ENCODE results near the gene ZBTB32.

Gene ZBTB32

DNA sequence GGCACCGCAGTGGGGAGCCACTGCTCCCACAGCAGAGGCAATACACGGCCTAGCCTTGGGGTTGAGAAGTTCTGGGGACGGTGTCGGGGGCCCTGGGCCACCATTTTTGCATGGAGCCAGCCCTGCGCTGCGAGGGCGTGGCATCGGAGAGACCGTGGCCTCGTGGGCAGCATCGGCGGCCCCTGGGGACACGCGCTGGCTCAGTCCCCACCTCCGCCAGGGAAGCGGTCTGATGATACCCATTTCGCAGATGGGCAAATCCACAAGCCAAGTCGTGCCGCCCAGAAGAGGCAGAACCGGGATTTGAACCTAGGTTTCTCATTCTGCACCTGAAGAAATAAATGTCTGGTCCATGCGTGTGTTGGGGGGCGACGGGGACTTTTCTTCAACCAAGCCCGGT is 39.2 kb upstream of the ZBTB32 start:
- POLR2A ChIA-PET = no interaction called here
- no peak overlapping the region for H3K27ac ChIP-seq (ENCODE audit: insufficient read depth in 1 of 2, low read depth in 1 of 2, low read length in 2 of 2, poor library complexity in 1 of 2, severe bottlenecking in 2 of 2)
- H3K9me3 ChIP-seq (ENCODE audit: control extremely low read depth in 1 of 5, control insufficient read depth in 4 of 5, insufficient read depth in 2 of 5, low read depth in 1 of 5, low read length in 4 of 5) = no peaks in the 10 kb centered on the region
- no peak overlapping the region for H3K4me3 ChIP-seq (ENCODE audit: control insufficient read depth in 1 of 7, extremely low read depth in 1 of 7, insufficient read depth in 4 of 7, low read depth in 2 of 7, low read length in 6 of 7)
- DNase-seq = no peak
- 96% methylated on average over 24 of the region's 24 CpGs for WGBS (ENCODE audit: insufficient coverage)
- H3K27me3 ChIP-seq (replicated peaks in 2 of 5; ENCODE audit: control insufficient read depth in 4 of 5, insufficient read depth in 5 of 5, low read length in 4 of 5) = peaks cover 0 to 4% (median 0%) of the 10 kb centered on the region in 5 experiments
- CTCF ChIA-PET = no interaction called here
- H3K4me1 ChIP-seq (ENCODE audit: control extremely low read depth in 1 of 4, control insufficient read depth in 4 of 4, insufficient read depth in 4 of 4, low read length in 3 of 4) = no peaks in the 10 kb centered on the region
- peaks cover 0 to 42% (median 4%) of the 10 kb centered on the region in 4 experiments for H3K36me3 ChIP-seq (ENCODE audit: control insufficient read depth in 4 of 4, insufficient read depth in 4 of 4, low read length in 3 of 4)

DNA sequence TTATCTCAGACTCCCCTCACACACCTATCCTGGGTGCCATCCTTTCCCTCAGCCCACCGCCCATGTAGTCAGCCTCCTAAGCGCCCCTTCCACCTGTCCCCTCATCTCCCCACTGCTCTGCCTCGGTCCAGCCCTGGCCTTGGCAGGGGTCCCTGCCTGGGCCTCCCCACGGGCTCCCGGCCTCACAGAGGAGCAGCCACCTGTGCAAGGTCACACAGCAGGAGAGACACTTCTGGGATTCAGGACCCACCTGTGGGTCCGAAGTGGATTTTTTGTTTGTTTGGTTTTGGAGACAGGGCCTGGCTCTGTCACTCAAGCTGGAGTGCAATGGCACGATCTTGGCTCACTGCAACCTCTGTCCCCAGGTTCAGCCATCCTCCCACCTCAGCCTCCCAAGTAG is 38.8 kb upstream of the ZBTB32 start:
- Histone ChIP-seq H3K27ac (ENCODE audit: insufficient read depth in 1 of 2, low read depth in 1 of 2, low read length in 2 of 2, poor library complexity in 1 of 2, severe bottlenecking in 2 of 2) (no peak overlapping the region), H3K4me1 (ENCODE audit: control extremely low read depth in 1 of 4, control insufficient read depth in 4 of 4, insufficient read depth in 4 of 4, low read length in 3 of 4) (no peaks in the 10 kb centered on the region), H3K27me3 (replicated peaks in 2 of 5; ENCODE audit: control insufficient read depth in 4 of 5, insufficient read depth in 5 of 5, low read length in 4 of 5) (peaks cover 0 to 4% (median 0%) of the 10 kb centered on the region in 5 experiments), H3K4me3 (ENCODE audit: control insufficient read depth in 1 of 7, extremely low read depth in 1 of 7, insufficient read depth in 4 of 7, low read depth in 2 of 7, low read length in 6 of 7) (no peak overlapping the region), H3K9me3 (ENCODE audit: control extremely low read depth in 1 of 5, control insufficient read depth in 4 of 5, insufficient read depth in 2 of 5, low read depth in 1 of 5, low read length in 4 of 5) (no peaks in the 10 kb centered on the region), H3K36me3 (ENCODE audit: control insufficient read depth in 4 of 4, insufficient read depth in 4 of 4, low read length in 3 of 4) (peaks cover 0 to 40% (median 4%) of the 10 kb centered on the region in 4 experiments)
- DNase-seq = no peak
- 96% methylated on average over 4 of the region's 7 CpGs for WGBS (ENCODE audit: insufficient coverage)
- CTCF ChIA-PET = no interaction called here
- POLR2A ChIA-PET = no interaction called here

DNA sequence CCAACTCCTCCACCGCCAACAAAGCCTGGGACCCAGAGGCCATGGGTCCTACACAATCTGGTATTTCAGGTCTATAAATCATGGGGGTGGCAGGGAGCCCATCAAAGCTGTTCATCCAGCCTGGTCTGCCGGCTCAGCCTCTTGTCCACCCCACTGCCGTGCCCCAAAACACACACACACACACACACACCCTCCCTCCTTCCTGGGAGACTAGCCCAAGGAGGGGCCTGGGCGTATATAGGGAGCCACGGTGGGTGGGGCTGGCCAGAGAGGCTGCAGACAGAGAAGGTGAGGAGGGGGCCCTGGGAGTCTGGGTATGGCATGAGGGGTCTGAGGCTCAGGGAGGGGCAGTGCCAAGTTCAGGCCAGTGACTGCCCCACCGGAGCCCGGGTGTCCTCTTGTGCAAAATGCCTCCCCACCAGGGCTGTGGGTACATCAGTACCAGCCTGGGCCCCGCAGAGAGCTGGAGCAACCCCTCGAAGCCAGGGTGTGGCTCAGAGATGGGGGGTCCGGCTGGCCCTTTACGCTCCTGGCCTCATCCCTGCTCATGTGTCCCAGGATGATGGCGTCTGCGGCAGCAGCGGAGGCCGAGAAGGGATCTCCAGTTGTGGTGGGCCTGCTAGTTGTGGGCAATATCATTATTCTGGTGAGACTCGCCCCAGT is 38.0 kb upstream of the ZBTB32 start, which contains the start of gene UPK1A:
TSS of gene UPK1A (plus strand) at position 267 of the 663 bp plus-strand sequence. CDS start at position 563, 296 bp downstream.
- 93% methylated on average over 9 of the region's 16 CpGs for WGBS (ENCODE audit: insufficient coverage)
- ChIA-PET POLR2A (no interaction called here), CTCF (no interaction called here)
- Histone ChIP-seq H3K27me3 (replicated peaks in 2 of 5; ENCODE audit: control insufficient read depth in 4 of 5, insufficient read depth in 5 of 5, low read length in 4 of 5) (peaks cover 0 to 7% (median 0%) of the 10 kb centered on the region in 5 experiments), H3K4me1 (ENCODE audit: control extremely low read depth in 1 of 4, control insufficient read depth in 4 of 4, insufficient read depth in 4 of 4, low read length in 3 of 4) (no peaks in the 10 kb centered on the region), H3K9me3 (ENCODE audit: control extremely low read depth in 1 of 5, control insufficient read depth in 4 of 5, insufficient read depth in 2 of 5, low read depth in 1 of 5, low read length in 4 of 5) (no peaks in the 10 kb centered on the region), H3K36me3 (ENCODE audit: control insufficient read depth in 4 of 4, insufficient read depth in 4 of 4, low read length in 3 of 4) (peaks cover 0 to 33% (median 2%) of the 10 kb centered on the region in 4 experiments), H3K27ac (ENCODE audit: insufficient read depth in 1 of 2, low read depth in 1 of 2, low read length in 2 of 2, poor library complexity in 1 of 2, severe bottlenecking in 2 of 2) (no peak within 1 kb of the TSS), H3K4me3 (ENCODE audit: control insufficient read depth in 1 of 7, extremely low read depth in 1 of 7, insufficient read depth in 4 of 7, low read depth in 2 of 7, low read length in 6 of 7) (no peak within 1 kb of the TSS)
- no peak for DNase-seq

DNA sequence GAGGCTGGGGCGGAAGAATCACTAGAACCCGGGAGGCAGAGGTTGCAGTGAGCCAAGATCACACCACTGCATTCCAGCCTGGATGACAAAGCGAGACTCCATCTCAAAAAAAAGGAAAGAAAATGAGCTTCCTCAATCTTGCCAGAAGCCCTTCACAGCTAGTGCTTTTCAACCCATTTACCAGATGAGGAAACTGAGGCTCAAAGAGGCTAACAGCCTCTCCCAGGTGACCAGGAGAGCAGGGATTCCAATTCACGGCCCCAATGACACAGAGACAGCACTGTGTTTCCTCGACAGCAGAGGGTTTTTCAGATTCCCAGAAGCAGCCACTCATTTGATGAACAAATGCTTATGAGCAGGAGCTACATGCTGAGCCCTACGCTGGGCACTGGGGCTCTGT is 34.8 kb upstream of the ZBTB32 start:
- WGBS (ENCODE audit: insufficient coverage) = 84% methylated on average over 6 of the region's 6 CpGs
- Histone ChIP-seq H3K4me3 (ENCODE audit: control insufficient read depth in 1 of 7, extremely low read depth in 1 of 7, insufficient read depth in 4 of 7, low read depth in 2 of 7, low read length in 6 of 7) (no peak overlapping the region), H3K36me3 (ENCODE audit: control insufficient read depth in 4 of 4, insufficient read depth in 4 of 4, low read length in 3 of 4) (peaks cover 0 to 8% (median 1%) of the 10 kb centered on the region in 4 experiments), H3K27me3 (replicated peaks in 2 of 5; ENCODE audit: control insufficient read depth in 4 of 5, insufficient read depth in 5 of 5, low read length in 4 of 5) (peaks cover 4 to 36% (median 10%) of the 10 kb centered on the region in 5 experiments), H3K27ac (ENCODE audit: insufficient read depth in 1 of 2, low read depth in 1 of 2, low read length in 2 of 2, poor library complexity in 1 of 2, severe bottlenecking in 2 of 2) (no peak overlapping the region), H3K9me3 (ENCODE audit: control extremely low read depth in 1 of 5, control insufficient read depth in 4 of 5, insufficient read depth in 2 of 5, low read depth in 1 of 5, low read length in 4 of 5) (no peaks in the 10 kb centered on the region), H3K4me1 (ENCODE audit: control extremely low read depth in 1 of 4, control insufficient read depth in 4 of 4, insufficient read depth in 4 of 4, low read length in 3 of 4) (peaks cover 0 to 4% (median 3%) of the 10 kb centered on the region in 4 experiments)
- CTCF ChIA-PET = interaction anchor here (1.4 kb wide), 1 partner anchor 23 kb away, joined by 4 read pairs; no protein-coding TSS in a partner anchor
- POLR2A ChIA-PET = interaction anchor here (0.9 kb wide), 1 partner anchor 21 kb away, joined by 3 read pairs; the partner anchor contains the start of gene COX6B1
- DNase-seq = no peak

DNA sequence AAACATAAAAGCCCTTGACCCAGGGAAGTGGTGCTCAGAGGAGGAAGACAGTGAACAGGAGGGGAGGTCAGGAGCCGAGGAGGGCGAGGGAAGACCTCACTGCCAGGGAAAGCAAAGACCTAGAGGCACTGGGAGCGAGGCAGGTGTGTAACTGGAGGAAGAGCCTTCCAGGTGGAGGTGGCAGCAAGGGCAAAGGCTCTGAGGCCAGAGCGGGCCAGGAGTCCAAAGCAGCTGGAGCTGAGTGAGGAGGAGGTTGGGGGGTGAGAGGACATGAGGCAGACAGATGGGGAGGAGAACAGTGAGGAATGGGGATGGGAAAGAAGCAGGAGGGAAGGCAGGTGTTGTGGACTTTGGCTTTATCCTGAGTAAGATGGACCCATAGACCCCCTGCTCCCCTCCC is 34.4 kb upstream of the ZBTB32 start:
- CTCF ChIA-PET = interaction anchor here (1.4 kb wide), 1 partner anchor 23 kb away, joined by 4 read pairs; no protein-coding TSS in a partner anchor
- no peak for DNase-seq
- 75% methylated on average over 4 of the region's 4 CpGs for WGBS (ENCODE audit: insufficient coverage)
- peaks cover 0 to 4% (median 3%) of the 10 kb centered on the region in 4 experiments for H3K4me1 ChIP-seq (ENCODE audit: control extremely low read depth in 1 of 4, control insufficient read depth in 4 of 4, insufficient read depth in 4 of 4, low read length in 3 of 4)
- H3K9me3 ChIP-seq (ENCODE audit: control extremely low read depth in 1 of 5, control insufficient read depth in 4 of 5, insufficient read depth in 2 of 5, low read depth in 1 of 5, low read length in 4 of 5) = no peaks in the 10 kb centered on the region
- H3K27ac ChIP-seq (ENCODE audit: insufficient read depth in 1 of 2, low read depth in 1 of 2, low read length in 2 of 2, poor library complexity in 1 of 2, severe bottlenecking in 2 of 2) = no peak overlapping the region
- H3K36me3 ChIP-seq (ENCODE audit: control insufficient read depth in 4 of 4, insufficient read depth in 4 of 4, low read length in 3 of 4) = peaks cover 0 to 7% (median under 1%) of the 10 kb centered on the region in 4 experiments
- H3K27me3 ChIP-seq (replicated peaks in 2 of 5; ENCODE audit: control insufficient read depth in 4 of 5, insufficient read depth in 5 of 5, low read length in 4 of 5) = peaks cover 5 to 39% (median 10%) of the 10 kb centered on the region in 5 experiments
- POLR2A ChIA-PET = no interaction called here
- H3K4me3 ChIP-seq (ENCODE audit: control insufficient read depth in 1 of 7, extremely low read depth in 1 of 7, insufficient read depth in 4 of 7, low read depth in 2 of 7, low read length in 6 of 7) = no peak overlapping the region

DNA sequence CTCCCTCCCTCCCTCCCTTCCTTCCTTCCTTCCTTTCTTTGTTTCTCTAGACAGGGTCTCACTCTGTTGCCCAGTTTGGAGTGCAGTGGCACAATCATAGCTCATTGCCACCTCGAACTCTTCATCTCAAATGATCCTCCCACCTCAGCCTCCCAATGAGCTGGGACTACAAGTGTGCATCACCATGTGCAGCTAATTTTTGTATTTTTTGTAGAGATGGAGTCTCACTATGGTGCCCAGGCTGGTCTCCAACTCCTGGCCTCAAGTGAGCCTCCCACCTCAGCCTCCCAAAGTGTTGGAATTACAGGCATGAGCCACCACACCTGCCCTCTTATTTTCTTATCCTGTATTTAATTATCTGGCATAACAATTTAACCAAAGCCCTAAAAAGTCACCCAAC is 33.7 kb upstream of the ZBTB32 start:
- H3K27ac ChIP-seq (ENCODE audit: insufficient read depth in 1 of 2, low read depth in 1 of 2, low read length in 2 of 2, poor library complexity in 1 of 2, severe bottlenecking in 2 of 2) = no peak overlapping the region
- H3K4me3 ChIP-seq (ENCODE audit: control insufficient read depth in 1 of 7, extremely low read depth in 1 of 7, insufficient read depth in 4 of 7, low read depth in 2 of 7, low read length in 6 of 7) = no peak overlapping the region
- WGBS (ENCODE audit: insufficient coverage) = 100% methylated on average over 1 of the region's 1 CpG
- H3K4me1 ChIP-seq (ENCODE audit: control extremely low read depth in 1 of 4, control insufficient read depth in 4 of 4, insufficient read depth in 4 of 4, low read length in 3 of 4) = peaks cover 0 to 4% (median 3%) of the 10 kb centered on the region in 4 experiments
- ChIA-PET POLR2A (interaction anchor here (0.5 kb wide), 1 partner anchor 674 kb away, joined by 3 read pairs; no protein-coding TSS in a partner anchor), CTCF (interaction anchor here (0.6 to 1.0 kb wide), 2 partner anchors 10 to 59 kb away, joined by 3 read pairs; no protein-coding TSS in a partner anchor)
- peaks cover 6 to 39% (median 12%) of the 10 kb centered on the region in 5 experiments for H3K27me3 ChIP-seq (replicated peaks in 2 of 5; ENCODE audit: control insufficient read depth in 4 of 5, insufficient read depth in 5 of 5, low read length in 4 of 5)
- H3K9me3 ChIP-seq (ENCODE audit: control extremely low read depth in 1 of 5, control insufficient read depth in 4 of 5, insufficient read depth in 2 of 5, low read depth in 1 of 5, low read length in 4 of 5) = no peaks in the 10 kb centered on the region
- H3K36me3 ChIP-seq (ENCODE audit: control insufficient read depth in 4 of 4, insufficient read depth in 4 of 4, low read length in 3 of 4) = no peaks in the 10 kb centered on the region
- DNase-seq = no peak

DNA sequence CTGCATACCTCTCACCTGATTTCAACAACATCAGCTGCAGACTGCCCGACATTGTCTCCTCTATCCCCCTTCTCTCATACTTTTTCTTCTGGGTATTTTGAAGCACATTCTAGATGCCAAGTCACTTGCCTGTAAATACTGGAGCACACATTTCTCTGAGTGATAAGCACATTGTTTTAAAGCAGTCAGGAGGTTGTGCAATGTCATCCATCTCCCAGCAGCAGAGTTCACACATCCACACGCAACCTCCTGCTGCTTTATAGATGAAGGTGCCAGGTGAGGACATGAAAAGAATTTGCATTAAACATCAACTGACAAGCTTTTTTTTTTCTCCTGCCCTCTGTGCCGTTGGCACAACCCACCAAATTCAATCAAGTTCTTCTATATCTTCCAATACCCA is 32.5 kb upstream of the ZBTB32 start:
- Histone ChIP-seq H3K36me3 (ENCODE audit: control insufficient read depth in 4 of 4, insufficient read depth in 4 of 4, low read length in 3 of 4) (no peaks in the 10 kb centered on the region), H3K4me1 (ENCODE audit: control extremely low read depth in 1 of 4, control insufficient read depth in 4 of 4, insufficient read depth in 4 of 4, low read length in 3 of 4) (peaks cover 0 to 4% (median 3%) of the 10 kb centered on the region in 4 experiments), H3K27me3 (replicated peaks in 2 of 5; ENCODE audit: control insufficient read depth in 4 of 5, insufficient read depth in 5 of 5, low read length in 4 of 5) (peaks cover 6 to 39% (median 12%) of the 10 kb centered on the region in 5 experiments), H3K9me3 (ENCODE audit: control extremely low read depth in 1 of 5, control insufficient read depth in 4 of 5, insufficient read depth in 2 of 5, low read depth in 1 of 5, low read length in 4 of 5) (no peaks in the 10 kb centered on the region), H3K4me3 (ENCODE audit: control insufficient read depth in 1 of 7, extremely low read depth in 1 of 7, insufficient read depth in 4 of 7, low read depth in 2 of 7, low read length in 6 of 7) (no peak overlapping the region), H3K27ac (ENCODE audit: insufficient read depth in 1 of 2, low read depth in 1 of 2, low read length in 2 of 2, poor library complexity in 1 of 2, severe bottlenecking in 2 of 2) (no peak overlapping the region)
- ChIA-PET POLR2A (no interaction called here), CTCF (interaction anchor here (1.2 kb wide), 1 partner anchor 21 kb away, joined by 3 read pairs; no protein-coding TSS in a partner anchor)
- peak; percentile 68 to 92 (median 85) for DNase-seq
- 25% methylated on average over 2 of the region's 3 CpGs for WGBS (ENCODE audit: insufficient coverage)
